PC-9 (cell line): ENCODE measurements around the gene CLIP1. TPM values are rescaled to one million over a fixed set of nuclear protein-coding genes. Genes with fewer than 3 reads are reported as not detected.
"Not testable (repeated sequence)": the region's sequence is repeated elsewhere in the genome, so short reads cannot be mapped to it uniquely, and the experiment has no call there.

Experiments used
- BruUV-seq: library from RNA; stranded (reverse); fragments of 400-500 nt; replicated peaks from 2 replicates; lab custom pipeline; 2021; lab: Mats Ljungman, UMichigan
- CTCF ChIA-PET: fragments of 300-600 bp; sonication (Branson Sonifier 250); formaldehyde crosslinking; loops from one replicate; lab custom pipeline; 2022; ENCODE audit warnings: antibody characterized with exemption; lab: Charles Lee
- POLR2A ChIA-PET: fragments of 300-600 bp; sonication (Branson Sonifier 250); formaldehyde crosslinking; loops from one replicate; lab custom pipeline; 2022; ENCODE audit warnings: antibody characterized with exemption; ENCODE audit not compliant: unreplicated experiment; lab: Charles Lee
- DNase-seq, 2 experiments: peaks; one replicate each; pipeline versions ENCODE4 v3.0.0 to v3.0.0-alpha.2; 2015 to 2022; ENCODE audit warnings: mixed read lengths in 1 of 2
- H2AFZ ChIP-seq: fragments of 200-600 bp; sonication (generic); 2 replicates; pipeline ENCODE4 v1.8.1; 2017; ENCODE audit warnings: antibody characterized with exemption
- H3F3A ChIP-seq: fragments of 200-600 bp; sonication (generic); 2 replicates; pipeline ENCODE4 v1.8.1; 2017; ENCODE audit warnings: antibody characterized with exemption, mild to moderate bottlenecking, low read depth; ENCODE audit not compliant: insufficient read depth
- H3K27ac ChIP-seq: fragments of 200-600 bp; sonication (generic); 2 replicates; pipeline ENCODE4 v1.6.1; 2016; ENCODE audit warnings: mixed run types
- H3K27me3 ChIP-seq: fragments of 200-600 bp; sonication (generic); 2 replicates; pipeline ENCODE4 v1.6.1; 2016; ENCODE audit warnings: low read depth, mixed run types; ENCODE audit not compliant: insufficient read depth
- H3K36me3 ChIP-seq: fragments of 200-600 bp; sonication (generic); 2 replicates; pipeline ENCODE4 v1.6.1; 2016; ENCODE audit warnings: low read depth, mixed run types
- H3K4me1 ChIP-seq: fragments of 200-600 bp; sonication (generic); replicated peaks from 2 replicates; pipeline ENCODE4 v1.6.1; 2016; ENCODE audit warnings: mixed run types; ENCODE audit not compliant: insufficient read depth
- H3K4me2 ChIP-seq: fragments of 200-600 bp; sonication (generic); 2 replicates; pipeline ENCODE4 v1.6.1; 2017; ENCODE audit warnings: mixed run types
- H3K4me3 ChIP-seq: fragments of 200-600 bp; sonication (generic); 2 replicates; pipeline ENCODE4 v1.6.1; 2016; ENCODE audit warnings: mixed run types
- H3K79me2 ChIP-seq: fragments of 200-600 bp; sonication (generic); 2 replicates; pipeline ENCODE4 v1.6.1; 2017; ENCODE audit warnings: low read depth, mixed run types
- H3K9me2 ChIP-seq: fragments of 200-600 bp; sonication (generic); 2 replicates; pipeline ENCODE4 v1.8.1; 2017; ENCODE audit warnings: mild to moderate bottlenecking; ENCODE audit not compliant: insufficient read depth
- H3K9me3 ChIP-seq: fragments of 200-600 bp; sonication (generic); 2 replicates; pipeline ENCODE4 v1.8.1; 2016; ENCODE audit warnings: low read depth; ENCODE audit not compliant: insufficient read depth
- H4K20me1 ChIP-seq: fragments of 200-600 bp; sonication (generic); 2 replicates; pipeline ENCODE4 v1.8.1; 2017; ENCODE audit not compliant: insufficient read depth
- EZH2 ChIP-seq: fragments of 200-600 bp; sonication (generic); IDR thresholded peaks from 2 replicates; pipeline ENCODE4 v1.8.0; 2017; ENCODE audit warnings: antibody characterized with exemption, low read depth
- intact Hi-C: fragments of 100-400 bp; cut with micrococcal nuclease; formaldehyde crosslinking; loops from one replicate; pipeline ENCODE4 v1.10.0; 2022; ENCODE audit not compliant: unreplicated experiment
- total RNA-seq: library from RNA; stranded (reverse); gene quantifications from 2 replicates; pipeline ENCODE4 v1.2.3, GENCODE V29; 2021
- TF ChIP-seq, protein P1 (sequence below): fragments of 200-600 bp; sonication (generic); conservative IDR thresholded peaks from 2 replicates; pipeline ENCODE4 v1.6.1; 2017; ENCODE audit warnings: mixed run types, antibody characterized with exemption, mild to moderate bottlenecking, moderate library complexity

Gene CLIP1
- total RNA-seq, 1 experiment from 2014 or later = 86.9 TPM

DNA sequence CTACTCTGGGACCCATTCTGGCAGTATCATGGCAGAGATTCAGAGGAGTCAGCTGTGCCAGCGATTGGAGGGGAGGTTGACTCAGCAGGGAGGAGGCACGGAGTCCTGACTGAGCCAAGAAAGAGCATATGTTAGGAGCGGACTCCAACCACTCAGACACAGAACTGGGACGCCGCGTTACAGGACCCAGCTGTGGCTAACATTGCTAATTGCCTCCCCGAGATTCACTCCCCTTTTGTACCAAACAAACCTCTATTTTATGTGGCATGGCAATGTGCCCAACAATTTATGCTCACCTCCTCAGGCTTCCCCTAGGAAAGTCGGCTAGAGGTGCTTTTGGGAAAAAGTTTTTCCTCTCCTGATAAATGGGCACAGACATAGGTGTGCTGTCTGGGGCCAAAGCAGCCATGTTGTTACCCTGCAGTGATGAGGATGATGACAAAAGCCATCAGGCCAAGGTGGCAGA, 15.2 kb upstream of the CLIP1 start:
- no TSS peak for BruUV-seq
- intact Hi-C loops = no loop called here
- Histone ChIP-seq H2AFZ (no peak overlapping the region), H3K9me2 (no peaks in the 10 kb centered on the region), H3K27ac (no peak overlapping the region), H3K27me3 (no peaks in the 10 kb centered on the region), H3K4me3 (no peak overlapping the region), H4K20me1 (no peaks in the 10 kb centered on the region), H3K79me2 (no peaks in the 10 kb centered on the region), H3K4me1 (0 out of 2 replicates have a peak, but pooled peaks cover 4% of the 10 kb centered on the region), H3K9me3 (no peaks in the 10 kb centered on the region), H3K36me3 (no peaks in the 10 kb centered on the region), H3F3A (peaks cover 2% of the 10 kb centered on the region; the same call in 1 of the 2 replicates), H3K4me2 (no peak overlapping the region)
- POLR2A ChIA-PET = no interaction called here
- DNase-seq = no peak
- CTCF ChIA-PET = no interaction called here
- no peak for TF ChIP-seq EZH2
- TF ChIP-seq, protein P1, sequence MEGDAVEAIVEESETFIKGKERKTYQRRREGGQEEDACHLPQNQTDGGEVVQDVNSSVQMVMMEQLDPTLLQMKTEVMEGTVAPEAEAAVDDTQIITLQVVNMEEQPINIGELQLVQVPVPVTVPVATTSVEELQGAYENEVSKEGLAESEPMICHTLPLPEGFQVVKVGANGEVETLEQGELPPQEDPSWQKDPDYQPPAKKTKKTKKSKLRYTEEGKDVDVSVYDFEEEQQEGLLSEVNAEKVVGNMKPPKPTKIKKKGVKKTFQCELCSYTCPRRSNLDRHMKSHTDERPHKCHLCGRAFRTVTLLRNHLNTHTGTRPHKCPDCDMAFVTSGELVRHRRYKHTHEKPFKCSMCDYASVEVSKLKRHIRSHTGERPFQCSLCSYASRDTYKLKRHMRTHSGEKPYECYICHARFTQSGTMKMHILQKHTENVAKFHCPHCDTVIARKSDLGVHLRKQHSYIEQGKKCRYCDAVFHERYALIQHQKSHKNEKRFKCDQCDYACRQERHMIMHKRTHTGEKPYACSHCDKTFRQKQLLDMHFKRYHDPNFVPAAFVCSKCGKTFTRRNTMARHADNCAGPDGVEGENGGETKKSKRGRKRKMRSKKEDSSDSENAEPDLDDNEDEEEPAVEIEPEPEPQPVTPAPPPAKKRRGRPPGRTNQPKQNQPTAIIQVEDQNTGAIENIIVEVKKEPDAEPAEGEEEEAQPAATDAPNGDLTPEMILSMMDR = no peak

DNA sequence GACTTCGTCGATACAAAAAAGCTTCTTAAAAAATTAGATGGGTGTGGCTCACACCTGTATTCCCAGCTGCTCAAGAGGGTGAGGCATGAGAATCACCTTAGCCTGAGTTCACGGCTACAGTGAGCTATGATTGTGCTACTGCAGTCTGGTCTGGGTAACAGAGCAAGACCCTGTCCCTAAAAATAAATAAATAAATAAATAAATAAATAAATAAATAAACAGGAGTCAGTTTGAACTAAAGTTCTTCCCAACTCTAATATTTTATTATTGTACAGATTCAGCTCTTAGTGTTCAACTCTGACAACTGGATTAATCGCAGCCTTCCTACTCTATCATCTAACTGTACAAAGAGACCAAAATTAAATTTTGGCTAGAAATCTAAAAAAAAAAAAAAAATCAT, 12.7 kb upstream of the CLIP1 start:
- no peak overlapping the region for H3K4me3 ChIP-seq
- peaks cover 2% of the 10 kb centered on the region; the same call in 1 of the 2 replicates for H3F3A ChIP-seq
- H3K4me1 ChIP-seq = 0 out of 2 replicates have a peak, but pooled peaks cover 4% of the 10 kb centered on the region
- H3K36me3 ChIP-seq = no peaks in the 10 kb centered on the region
- H3K27me3 ChIP-seq = no peaks in the 10 kb centered on the region
- no peak for DNase-seq
- no peaks in the 10 kb centered on the region for H3K79me2 ChIP-seq
- H3K9me2 ChIP-seq = no peaks in the 10 kb centered on the region
- H3K9me3 ChIP-seq = no peaks in the 10 kb centered on the region
- BruUV-seq = no TSS peak
- ChIA-PET CTCF (no interaction called here), POLR2A (interaction anchor here (0.6 kb wide), 1 partner anchor 37 kb away, joined by 3 read pairs; no protein-coding TSS in a partner anchor)
- H3K4me2 ChIP-seq = no peak overlapping the region
- no peaks in the 10 kb centered on the region for H4K20me1 ChIP-seq
- no peak overlapping the region for H3K27ac ChIP-seq
- intact Hi-C loops = no loop called here
- TF ChIP-seq, protein P1 = no peak
- TF ChIP-seq EZH2 = no peak
- H2AFZ ChIP-seq = no peak overlapping the region

DNA sequence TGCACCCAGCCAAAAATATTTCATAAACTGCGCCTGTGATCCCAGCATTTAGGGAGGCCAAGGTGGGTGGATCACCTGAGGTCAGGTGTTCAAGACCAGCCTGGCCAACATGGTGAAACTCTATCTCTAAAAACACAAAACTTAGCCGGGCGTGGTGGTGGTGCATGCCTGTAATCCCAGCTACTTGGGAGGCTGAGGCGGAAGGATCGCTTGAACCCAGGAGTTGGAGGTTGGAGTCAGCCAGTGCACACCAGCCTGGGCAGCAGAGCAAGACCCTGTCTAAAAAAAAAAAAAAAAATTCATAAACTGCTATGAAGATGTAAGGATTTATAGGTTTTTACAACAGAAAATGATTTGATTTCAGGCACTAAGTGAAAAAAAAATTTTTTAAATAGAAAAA, 6.6 kb upstream of the CLIP1 start:
- CTCF ChIA-PET, H3K4me1 ChIP-seq, BruUV-seq, intact Hi-C loops, H3K9me3 ChIP-seq, H3K4me2 ChIP-seq, H3K4me3 ChIP-seq, H3F3A ChIP-seq, H3K36me3 ChIP-seq, H3K79me2 ChIP-seq, H3K27ac ChIP-seq, DNase-seq, H3K27me3 ChIP-seq, H4K20me1 ChIP-seq, H3K9me2 ChIP-seq, POLR2A ChIA-PET, H2AFZ ChIP-seq: not testable (repeated sequence)

DNA sequence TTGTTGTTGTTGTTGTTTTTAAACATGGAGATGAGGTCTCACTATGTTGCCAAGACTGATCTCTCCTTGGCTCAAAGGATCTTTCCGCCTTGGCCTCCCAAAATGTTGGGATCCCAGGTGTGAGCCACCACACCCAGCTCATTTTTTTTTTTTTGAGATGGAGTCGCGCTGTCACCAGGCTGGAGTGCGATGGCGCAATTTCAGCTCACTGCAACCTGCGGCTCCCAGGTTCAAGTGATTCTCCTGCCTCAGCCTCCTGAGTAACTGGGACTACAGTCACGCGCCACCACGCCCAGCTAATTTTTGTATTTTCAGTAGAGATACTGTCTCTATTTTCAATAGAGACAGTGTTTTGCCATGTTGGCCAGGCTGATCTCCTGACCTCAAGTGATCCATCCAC, 4.9 kb upstream of the CLIP1 start:
- intact Hi-C loops = no loop called here
- Histone ChIP-seq H3K27ac (no peak overlapping the region), H4K20me1 (no peaks in the 10 kb centered on the region), H3K4me1 (peaks cover 7% of the 10 kb centered on the region; the same call in 1 of the 2 replicates), H3K4me3 (no peak overlapping the region), H3F3A (peaks cover 6% of the 10 kb centered on the region; the same call in 1 of the 2 replicates), H3K79me2 (0 out of 2 replicates have a peak, but pooled peaks cover 4% of the 10 kb centered on the region), H2AFZ (no peak overlapping the region), H3K9me3 (no peaks in the 10 kb centered on the region), H3K9me2 (no peaks in the 10 kb centered on the region), H3K36me3 (no peaks in the 10 kb centered on the region), H3K27me3 (no peaks in the 10 kb centered on the region), H3K4me2 (no peak overlapping the region)
- BruUV-seq = no TSS peak
- TF ChIP-seq, protein P1 = no peak
- no peak for TF ChIP-seq EZH2
- ChIA-PET CTCF (interaction anchor here (0.5 kb wide), 1 partner anchor 836 kb away, joined by 3 read pairs; no protein-coding TSS in a partner anchor), POLR2A (no interaction called here)
- DNase-seq = no peak
